ENCODE results near the gene TAS2R30.

Gene TAS2R30

DNA sequence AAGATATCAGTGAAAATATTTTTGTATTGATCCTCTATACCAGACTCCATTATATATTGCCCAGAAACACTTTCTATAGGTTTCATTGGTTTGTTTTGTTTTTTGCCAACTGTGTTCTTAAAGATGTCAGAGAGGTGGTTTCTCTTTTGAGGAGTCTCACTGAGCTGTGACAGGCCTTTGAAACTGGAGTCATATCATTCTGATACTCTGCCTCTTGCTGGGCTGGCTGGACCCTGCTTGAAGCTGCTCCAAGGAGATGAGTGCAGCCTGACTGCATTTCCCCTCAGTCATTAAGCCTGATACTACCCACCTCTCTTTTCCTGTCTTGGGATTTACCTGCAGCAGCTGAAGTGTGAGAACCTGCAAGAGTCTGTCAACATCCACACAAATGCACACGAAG, 16.4 kb upstream of the TAS2R30 start:
- no peak for TF ChIP-seq CTCF (IDR thresholded peaks at IDR 0.05; ENCODE audit: extremely low read depth, missing control alignments)

GRCh38 chr12:11147420-11147819, 13.0 kb upstream of the TAS2R30 start:
- no peak for DNase-seq (ENCODE audit: low spot score)
- no peak for TF ChIP-seq CTCF (IDR thresholded peaks at IDR 0.05; ENCODE audit: extremely low read depth, missing control alignments)

More for the DNA sequence above, 16.4 kb upstream of the TAS2R30 start:
- DNase-seq (ENCODE audit: low spot score), result no peak

GRCh38 chr12:11144297-11144696, 9.9 kb upstream of the TAS2R30 start:
- DNase-seq (ENCODE audit: low spot score), result no peak
- no peak for TF ChIP-seq CTCF (IDR thresholded peaks at IDR 0.05; ENCODE audit: extremely low read depth, missing control alignments)

DNA sequence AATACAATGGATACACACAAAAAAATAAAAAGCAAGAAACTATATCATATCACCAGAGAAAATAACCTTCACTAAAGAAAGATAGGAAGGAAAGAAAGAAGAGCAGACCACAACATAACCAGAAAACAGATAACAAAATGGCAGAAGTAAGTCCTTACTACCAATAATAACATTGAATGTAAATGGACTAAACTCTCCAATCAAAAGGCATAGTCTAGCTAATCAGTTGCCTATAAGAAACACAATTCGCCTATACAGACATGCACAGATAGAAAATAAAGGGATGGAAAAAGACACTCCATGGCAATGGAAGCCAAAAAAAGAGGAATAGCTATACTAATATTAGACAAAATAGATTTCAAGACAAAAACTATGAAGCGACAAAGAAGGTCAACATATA, 8.9 kb upstream of the TAS2R30 start:
- no peak for TF ChIP-seq CTCF (IDR thresholded peaks at IDR 0.05; ENCODE audit: extremely low read depth, missing control alignments)
- no peak for DNase-seq (ENCODE audit: low spot score)

- no peak for DNase-seq (ENCODE audit: low spot score)
- TF ChIP-seq CTCF (IDR thresholded peaks at IDR 0.05; ENCODE audit: extremely low read depth, missing control alignments), result no peak
Measured at GRCh38 chr12:11136075-11136474, 1.6 kb upstream of the TAS2R30 start.

DNA sequence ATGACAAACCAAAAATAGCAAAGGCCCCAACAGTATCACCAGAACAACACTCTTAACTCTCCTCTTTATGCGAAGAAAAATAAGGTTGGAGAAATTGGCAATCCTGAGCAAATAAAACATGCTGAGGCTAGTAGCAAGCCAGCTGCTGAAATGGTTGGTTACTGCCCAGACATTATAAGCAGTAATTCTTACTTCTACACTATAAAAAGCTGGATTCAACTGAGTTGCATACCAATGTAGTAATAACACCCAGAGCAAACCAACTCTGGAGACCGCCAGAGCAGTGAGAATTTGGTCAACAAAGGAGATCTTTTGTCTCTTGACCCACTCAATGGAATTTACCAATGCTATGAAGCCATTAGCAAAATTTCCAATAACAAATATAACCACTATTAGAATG, 628 bp downstream of the TAS2R30 start:
- no peak for DNase-seq (ENCODE audit: low spot score)

DNA sequence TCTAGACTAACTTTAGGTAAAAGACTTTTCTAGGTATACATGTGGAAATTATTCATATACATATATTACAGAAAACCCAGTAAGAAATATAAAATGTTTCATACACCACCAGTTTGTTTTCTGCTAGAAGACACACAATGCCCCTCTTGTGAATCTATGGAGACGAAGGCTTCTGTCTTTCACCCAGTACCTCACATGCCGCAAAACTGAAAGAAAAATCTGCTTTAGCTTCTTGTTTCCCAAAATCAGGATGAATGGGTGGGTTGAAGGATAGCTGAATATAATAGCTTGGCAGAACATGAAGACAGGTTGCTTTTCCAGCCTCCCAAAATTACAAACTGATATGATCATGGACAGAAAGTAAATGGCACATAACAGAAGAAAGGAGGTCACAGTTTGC, 1.3 kb downstream of the TAS2R30 start:
- DNase-seq (ENCODE audit: low spot score), result no peak
- TF ChIP-seq CTCF (IDR thresholded peaks at IDR 0.05; ENCODE audit: extremely low read depth, missing control alignments), result no peak

More for the DNA sequence above, 628 bp downstream of the TAS2R30 start:
- no peak for TF ChIP-seq CTCF (IDR thresholded peaks at IDR 0.05; ENCODE audit: extremely low read depth, missing control alignments)

All from GM20000 (cell line).